ENCODE results near the gene TFG. TPM values are rescaled to one million over a fixed set of nuclear protein-coding genes. Genes with fewer than 3 reads are reported as not detected.

The TFG gene
- total and polyA plus RNA-seq, 10 of the 15 experiments (the other 5 are each of a cell fraction or from before 2014, with no cell fraction given): 29.3 to 126 (median 57.6) TPM

DNA sequence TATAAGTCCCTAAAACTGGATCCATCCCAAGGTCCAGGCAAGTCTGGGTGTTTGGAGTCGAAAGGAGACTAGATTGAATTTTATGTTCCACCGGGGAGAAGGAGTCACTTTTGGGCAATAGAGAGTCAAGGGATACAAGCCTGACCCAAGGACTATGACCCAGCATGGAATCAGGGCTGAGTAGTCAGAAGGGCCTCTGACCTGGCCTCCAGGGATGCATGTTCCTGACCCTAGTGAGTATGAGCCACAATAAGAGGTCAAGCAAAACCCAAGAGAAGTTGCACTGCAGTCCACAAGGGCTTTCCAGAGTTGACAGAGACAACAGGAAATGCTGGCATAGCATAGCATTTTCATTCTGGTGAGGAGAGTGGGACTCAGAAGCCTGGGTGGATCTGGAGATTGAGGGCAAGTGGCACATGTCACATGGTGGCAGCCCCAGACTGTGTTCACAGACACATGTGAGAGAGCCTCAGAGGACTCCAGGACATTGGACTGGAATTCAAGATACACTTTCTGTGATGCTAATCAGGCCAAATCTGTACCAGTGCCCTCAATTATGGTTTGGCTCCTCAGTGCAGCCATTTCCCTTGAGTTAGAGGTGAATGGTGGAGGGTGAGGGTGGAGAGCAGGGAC lies 66.9 kb downstream of the TFG start (continued):
- TF ChIP-seq ZBED1 (IDR thresholded peaks at IDR 0.05; ENCODE audit: borderline replicate concordance) (no peak), EZH2 (IDR thresholded peaks at IDR 0.05; ENCODE audit: borderline replicate concordance, control insufficient read depth, low read depth, low read length) (no peak), RAD51 (IDR thresholded peaks at IDR 0.05) (no peak), TAF1 (IDR thresholded peaks at IDR 0.05; ENCODE audit: borderline replicate concordance, low read depth, low read length) (no peak), MXI1 (IDR thresholded peaks at IDR 0.05; ENCODE audit: low read depth, low read length) (no peak), KLF5 (IDR thresholded peaks at IDR 0.05; ENCODE audit: partially characterized antibody) (no peak), NR2F1 (conservative IDR thresholded peaks at IDR 0.05) (no peak), MTA2 (IDR thresholded peaks at IDR 0.05; ENCODE audit: low read depth) (no peak)
- TF ChIP-seq, protein P1, sequence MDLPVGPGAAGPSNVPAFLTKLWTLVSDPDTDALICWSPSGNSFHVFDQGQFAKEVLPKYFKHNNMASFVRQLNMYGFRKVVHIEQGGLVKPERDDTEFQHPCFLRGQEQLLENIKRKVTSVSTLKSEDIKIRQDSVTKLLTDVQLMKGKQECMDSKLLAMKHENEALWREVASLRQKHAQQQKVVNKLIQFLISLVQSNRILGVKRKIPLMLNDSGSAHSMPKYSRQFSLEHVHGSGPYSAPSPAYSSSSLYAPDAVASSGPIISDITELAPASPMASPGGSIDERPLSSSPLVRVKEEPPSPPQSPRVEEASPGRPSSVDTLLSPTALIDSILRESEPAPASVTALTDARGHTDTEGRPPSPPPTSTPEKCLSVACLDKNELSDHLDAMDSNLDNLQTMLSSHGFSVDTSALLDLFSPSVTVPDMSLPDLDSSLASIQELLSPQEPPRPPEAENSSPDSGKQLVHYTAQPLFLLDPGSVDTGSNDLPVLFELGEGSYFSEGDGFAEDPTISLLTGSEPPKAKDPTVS (IDR thresholded peaks at IDR 0.05; ENCODE audit: low read depth, low read length): no peak

GRCh38 chr3:100776746-100777145 lies 67.5 kb downstream of the TFG start:
- Histone ChIP-seq H3K4me3 (no peak overlapping the region), H4K20me1 (ENCODE audit: control insufficient read depth, insufficient read depth) (no peaks in the 10 kb centered on the region), H3K4me2 (ENCODE audit: control insufficient read depth, insufficient read depth) (no peak overlapping the region), H2AFZ (ENCODE audit: control insufficient read depth, low read depth, low read length) (no peak overlapping the region), H3K27ac (ENCODE audit: control insufficient read depth, insufficient read depth) (no peak overlapping the region), H3K36me3 (ENCODE audit: control insufficient read depth in 2 of 2, insufficient read depth in 2 of 2, low read length in 1 of 2) (no peaks in the 10 kb centered on the region), H3K9me3 (replicated peaks; ENCODE audit: control insufficient read depth, insufficient read depth, low read length) (no peaks in the 10 kb centered on the region), H3K79me2 (ENCODE audit: control insufficient read depth, insufficient read depth, low read length) (no peaks in the 10 kb centered on the region), H3K4me1 (ENCODE audit: control insufficient read depth, insufficient read depth, low read length) (no peaks in the 10 kb centered on the region), H3K27me3 (replicated peaks in 1 of 2; ENCODE audit: control insufficient read depth in 2 of 2, insufficient read depth in 2 of 2, low read length in 1 of 2) (no peaks in the 10 kb centered on the region), H3K9ac (ENCODE audit: control insufficient read depth, insufficient read depth, low read length) (no peak overlapping the region)
- ChIA-PET RAD21 (ENCODE audit: unreplicated experiment) (interaction anchor here (1.4 to 1.5 kb wide), 2 partner anchors 313 to 314 kb away, joined by 4 to 5 read pairs; no protein-coding TSS in a partner anchor), CTCF (interaction anchor here (0.8 to 1.5 kb wide), 5 partner anchors 10 to 460 kb away, joined by 3 to 6 read pairs (median 4); no protein-coding TSS in a partner anchor), SMC1A (ENCODE audit: uncharacterized antibody, unreplicated experiment) (interaction anchor here (1.2 kb wide), 1 partner anchor 20 kb away, joined by 5 read pairs; no protein-coding TSS in a partner anchor), POLR2A (interaction anchor here (0.5 kb wide), 1 partner anchor 13 kb away, joined by 3 read pairs; no protein-coding TSS in a partner anchor)
- intact Hi-C loops (cut with micrococcal nuclease; ENCODE audit: unreplicated experiment): no loop called here
- DNase-seq (ENCODE audit: low read depth, low spot score): no peak
- peak; percentile 67 for ATAC-seq
- WGBS (ENCODE audit: insufficient coverage, insufficient replicate concordance, low lambda C conversion rate, missing lambda C conversion rate): 17% methylated on average over 2 of the region's 2 CpGs
- in situ Hi-C loops (cut with MboI): no loop called here
- no TSS peak for BruUV-seq (replicated peaks)
- FAIRE-seq: no peak
- no peak for TF ChIP-seq NFIC (IDR thresholded peaks at IDR 0.05; ENCODE audit: low read depth, low read length)
- TF ChIP-seq, protein P2, sequence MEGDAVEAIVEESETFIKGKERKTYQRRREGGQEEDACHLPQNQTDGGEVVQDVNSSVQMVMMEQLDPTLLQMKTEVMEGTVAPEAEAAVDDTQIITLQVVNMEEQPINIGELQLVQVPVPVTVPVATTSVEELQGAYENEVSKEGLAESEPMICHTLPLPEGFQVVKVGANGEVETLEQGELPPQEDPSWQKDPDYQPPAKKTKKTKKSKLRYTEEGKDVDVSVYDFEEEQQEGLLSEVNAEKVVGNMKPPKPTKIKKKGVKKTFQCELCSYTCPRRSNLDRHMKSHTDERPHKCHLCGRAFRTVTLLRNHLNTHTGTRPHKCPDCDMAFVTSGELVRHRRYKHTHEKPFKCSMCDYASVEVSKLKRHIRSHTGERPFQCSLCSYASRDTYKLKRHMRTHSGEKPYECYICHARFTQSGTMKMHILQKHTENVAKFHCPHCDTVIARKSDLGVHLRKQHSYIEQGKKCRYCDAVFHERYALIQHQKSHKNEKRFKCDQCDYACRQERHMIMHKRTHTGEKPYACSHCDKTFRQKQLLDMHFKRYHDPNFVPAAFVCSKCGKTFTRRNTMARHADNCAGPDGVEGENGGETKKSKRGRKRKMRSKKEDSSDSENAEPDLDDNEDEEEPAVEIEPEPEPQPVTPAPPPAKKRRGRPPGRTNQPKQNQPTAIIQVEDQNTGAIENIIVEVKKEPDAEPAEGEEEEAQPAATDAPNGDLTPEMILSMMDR (IDR thresholded peaks at IDR 0.05 in 2 of 3, conservative IDR thresholded peaks at IDR 0.05 in 1 of 3; ENCODE audit: control insufficient read depth in 2 of 3, extremely low read depth in 1 of 3, insufficient read depth in 1 of 3, low read depth in 3 of 3, low read length in 3 of 3): peak; percentile 7 to 37 (median 19); a peak in 1 of 6 replicates
